Activated CD8-positive, alpha-beta memory T cell treated with anti-CD3 and anti-CD28 coated beads, Interleukin-2, amount 50 U/mL, for 24 hours (primary cell): ENCODE results near the gene CMKLR1.

Experiments used
- DNase-seq: peaks from one replicate; pipeline ENCODE4 v3.0.0-alpha.2; 2020; ENCODE audit errors: extremely low read depth

Gene CMKLR1

DNA sequence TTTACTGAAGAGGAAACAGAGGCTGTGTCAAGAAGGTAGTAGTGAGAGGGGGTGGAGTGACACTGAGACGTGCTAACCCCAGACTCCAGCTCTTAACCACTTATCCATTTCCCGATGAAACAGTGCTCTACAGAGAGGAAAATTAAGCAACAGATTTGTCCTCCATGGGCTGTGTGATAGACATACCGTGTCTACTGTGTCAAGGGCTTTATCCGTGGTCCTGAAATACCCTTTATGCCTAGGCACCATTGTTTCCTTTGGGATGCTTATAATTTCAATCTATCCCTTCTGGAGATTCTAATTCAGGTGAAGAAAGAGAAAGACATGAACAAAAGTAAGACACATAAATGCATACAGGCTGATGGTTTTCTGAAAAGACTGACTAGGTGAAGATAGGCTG is 71.7 kb downstream of the CMKLR1 start:
- no peak for DNase-seq

GRCh38 chr12:108266131-108266530 is 73.0 kb downstream of the CMKLR1 start:
- DNase-seq = no peak

- DNase-seq = no peak
These were observed 73.6 kb downstream of the CMKLR1 start for GRCh38 chr12:108265505-108265904.

DNA sequence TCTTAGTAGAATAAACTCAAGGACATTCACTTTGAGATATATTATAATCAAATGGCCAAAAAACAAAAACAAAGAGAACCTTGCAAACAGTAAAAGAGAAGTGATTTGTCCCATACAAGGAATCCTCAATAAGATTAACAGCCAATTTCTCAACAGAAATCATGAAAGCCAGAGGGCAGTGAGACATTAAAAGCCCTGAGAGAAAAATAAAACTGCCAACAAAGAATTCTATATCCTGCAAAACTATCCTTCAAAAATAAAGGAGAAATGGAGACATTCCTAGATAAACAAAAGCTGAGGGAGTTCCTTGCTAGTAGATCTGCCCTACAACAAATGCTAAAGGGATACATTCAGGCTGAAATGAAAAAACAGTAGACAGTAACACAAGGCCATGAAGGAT is 78.1 kb downstream of the CMKLR1 start:
- no peak for DNase-seq

DNA sequence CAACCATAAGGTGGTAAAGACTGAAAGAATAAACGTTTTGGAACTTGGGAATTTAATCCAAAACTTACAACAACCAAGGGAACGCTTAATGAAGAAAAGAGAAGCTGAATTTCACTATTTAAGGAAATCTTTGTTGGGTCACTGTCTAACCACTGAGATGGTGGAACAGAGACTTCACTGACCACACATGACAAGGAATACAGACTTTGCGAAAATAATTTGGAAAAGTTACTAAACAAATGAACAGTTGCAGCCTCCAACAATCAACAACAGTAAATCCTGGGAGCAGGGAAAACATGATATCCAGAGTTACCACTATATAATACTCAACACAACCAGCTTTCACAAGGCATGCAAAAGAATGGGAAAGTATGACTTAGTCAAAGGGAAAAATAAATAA is 79.1 kb downstream of the CMKLR1 start:
- DNase-seq = no peak

DNA sequence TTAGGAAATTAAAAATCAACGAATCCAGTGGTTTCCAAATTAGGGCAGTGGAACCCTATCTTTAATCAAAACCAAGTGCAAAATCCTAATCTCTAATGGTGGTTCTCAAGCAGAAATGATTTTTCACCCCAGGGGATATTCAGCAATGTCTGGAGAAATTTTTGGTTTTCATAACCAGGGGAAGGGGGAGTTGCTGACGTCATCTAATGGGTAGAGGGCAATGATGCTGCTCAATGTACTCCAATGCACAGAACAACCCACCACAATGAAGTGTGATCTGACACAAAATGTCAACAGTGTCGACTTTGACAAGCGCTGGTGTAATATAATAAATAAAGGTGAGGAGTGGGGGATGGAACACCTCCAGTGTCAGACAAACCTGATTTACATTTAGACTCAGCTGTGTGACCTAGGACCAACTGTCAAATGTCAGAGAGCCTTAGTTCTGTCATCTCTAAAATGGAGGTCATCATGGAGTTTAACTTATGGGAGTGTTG is 81.5 kb downstream of the CMKLR1 start:
- DNase-seq = no peak

DNA sequence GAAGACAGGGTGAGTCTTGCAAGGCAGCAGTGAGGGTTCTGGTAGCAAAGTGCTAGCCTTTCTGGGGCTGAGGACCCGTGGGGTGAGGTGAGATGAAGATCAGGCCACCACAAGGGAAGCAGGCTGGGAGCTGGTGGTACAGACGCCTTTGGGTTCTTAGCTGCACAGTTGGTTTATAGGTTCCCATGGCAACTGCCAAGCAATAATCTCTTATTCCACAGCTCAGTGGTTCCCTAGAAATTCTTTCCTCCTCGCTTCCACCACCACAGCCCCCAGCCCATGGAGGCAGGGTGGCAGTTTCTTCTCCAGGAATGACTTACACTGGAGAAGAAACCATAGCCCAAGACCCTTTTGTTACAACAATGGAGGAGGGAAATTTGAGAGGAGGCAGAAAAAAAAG is 82.1 kb downstream of the CMKLR1 start:
- DNase-seq = no peak

DNA sequence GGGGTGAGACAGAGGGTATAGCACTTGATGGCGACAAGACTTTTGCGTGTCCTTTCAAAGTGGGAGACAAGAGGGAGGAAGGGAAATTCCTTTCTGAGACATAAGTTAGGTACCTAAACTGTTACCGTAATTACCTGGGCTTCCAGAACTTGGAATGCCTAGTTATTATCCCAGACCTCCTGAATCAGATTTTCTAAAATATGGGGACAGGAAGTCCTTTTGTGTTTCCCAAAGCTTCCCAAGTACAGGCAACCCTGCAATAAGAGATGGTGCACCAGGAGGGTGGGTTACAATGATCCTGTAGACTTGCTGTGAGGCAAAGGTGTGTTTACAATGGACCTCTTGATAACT is 83.9 kb downstream of the CMKLR1 start:
- no peak for DNase-seq

GRCh38 chr12:108254517-108255251 is 84.4 kb downstream of the CMKLR1 start:
- no peak for DNase-seq

DNA sequence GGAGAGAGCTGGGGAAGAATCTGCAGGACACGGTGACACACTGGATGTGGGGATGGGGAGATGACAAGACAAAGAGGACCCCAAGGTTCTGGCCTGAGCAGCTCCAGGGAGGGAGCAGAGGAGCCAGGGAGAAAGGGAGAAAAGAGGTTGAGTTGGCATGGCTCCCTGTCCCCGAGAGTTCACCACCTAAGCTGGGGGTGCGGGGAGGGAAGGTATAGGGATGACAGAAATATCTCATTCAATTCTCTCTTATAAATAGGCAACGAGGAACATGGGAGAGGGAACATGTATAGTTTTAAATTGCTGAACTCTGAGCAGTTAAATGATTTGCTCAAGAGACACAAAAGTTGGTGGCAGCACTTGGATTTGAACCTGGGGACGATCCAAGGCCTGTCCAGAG is 85.1 kb downstream of the CMKLR1 start:
- no peak for DNase-seq

GRCh38 chr12:108253540-108253939 is 85.6 kb downstream of the CMKLR1 start:
- no peak for DNase-seq

DNA sequence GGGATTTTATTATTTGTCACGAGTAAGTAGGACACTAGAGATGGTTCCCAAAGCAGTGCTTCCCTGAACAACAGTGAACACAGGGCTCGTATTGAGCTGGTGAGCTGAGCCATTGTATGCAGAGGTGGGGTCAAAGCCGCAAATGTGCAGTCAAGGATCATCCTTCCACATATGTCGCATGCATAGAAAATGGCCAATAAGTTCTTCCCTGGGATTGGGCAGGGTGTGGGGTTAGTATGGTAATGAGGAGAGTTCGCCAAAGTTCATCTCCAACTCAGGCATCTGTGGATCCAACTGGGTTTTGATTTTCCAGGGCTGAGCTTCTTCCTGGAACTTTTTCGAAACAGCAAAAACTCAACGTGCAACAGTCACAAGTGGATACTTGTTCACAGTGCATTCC is 86.6 kb downstream of the CMKLR1 start:
- no peak for DNase-seq

DNA sequence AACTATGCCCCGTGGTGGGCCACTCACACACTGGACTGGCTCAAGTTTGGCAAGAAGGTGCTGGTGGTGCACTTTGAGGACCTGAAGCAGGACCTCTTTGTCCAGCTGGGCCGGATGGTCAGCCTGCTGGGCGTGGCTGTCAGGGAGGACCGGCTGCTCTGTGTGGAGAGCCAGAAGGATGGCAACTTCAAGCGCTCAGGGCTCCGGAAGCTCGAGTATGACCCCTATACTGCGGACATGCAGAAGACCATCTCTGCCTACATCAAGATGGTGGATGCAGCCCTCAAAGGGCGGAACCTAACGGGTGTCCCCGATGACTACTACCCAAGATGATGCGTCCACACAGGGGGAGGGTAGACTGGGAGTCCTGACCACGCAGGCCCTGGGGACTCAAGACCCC is 91.1 kb downstream of the CMKLR1 start:
- no peak for DNase-seq

DNA sequence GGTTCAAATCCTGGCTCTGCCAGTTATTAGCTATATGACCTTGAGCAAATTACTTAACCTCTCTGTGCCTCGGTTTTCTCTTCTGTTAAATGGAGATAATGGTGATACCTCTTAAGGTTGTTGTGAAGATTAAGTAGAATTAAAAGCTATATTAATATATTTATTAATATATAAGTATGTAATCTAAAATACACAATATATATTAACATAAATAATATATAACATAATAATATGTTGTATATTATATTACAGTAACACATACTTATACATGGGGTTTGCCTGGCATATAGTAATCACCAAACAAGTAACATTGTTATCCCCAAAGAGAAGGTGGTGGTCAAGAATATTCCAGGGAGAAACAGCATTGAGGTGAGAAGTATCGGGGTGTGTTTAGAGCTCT is 92.0 kb downstream of the CMKLR1 start:
- DNase-seq = no peak

DNA sequence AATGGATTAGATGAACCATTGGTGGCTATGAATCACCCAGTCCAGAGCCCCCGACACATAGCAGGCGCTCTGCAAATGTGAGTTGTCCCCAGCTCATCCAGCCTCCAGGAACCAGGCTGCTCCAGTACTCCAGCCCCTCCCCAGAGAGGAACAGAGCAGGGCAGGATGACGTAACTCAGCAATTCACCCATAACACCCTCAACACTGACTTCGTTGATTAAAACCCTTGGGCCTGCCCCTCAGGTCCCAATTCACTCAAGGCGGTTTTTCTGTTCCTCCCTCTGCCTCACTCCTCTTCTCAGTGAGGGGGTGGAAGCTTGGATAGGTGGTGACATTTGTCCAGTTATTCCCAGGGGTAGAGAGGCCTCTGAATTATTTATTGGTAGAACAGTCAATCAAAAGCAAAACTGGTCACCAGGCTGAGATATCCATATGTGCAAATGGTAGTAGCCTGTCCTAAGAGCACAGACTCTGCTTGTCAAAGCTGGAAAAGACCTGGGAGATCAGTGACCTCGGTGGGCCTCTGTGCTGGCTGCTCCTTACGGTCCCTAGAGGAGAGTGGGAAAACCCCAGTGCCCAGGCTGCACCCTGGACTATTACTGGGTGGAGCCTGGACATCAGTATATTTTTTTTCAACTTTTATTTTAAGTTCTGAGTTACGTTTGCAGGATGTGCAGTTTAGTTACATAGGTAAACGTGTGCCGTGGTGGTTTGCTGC is 97.0 kb downstream of the CMKLR1 start:
- no peak for DNase-seq

DNA sequence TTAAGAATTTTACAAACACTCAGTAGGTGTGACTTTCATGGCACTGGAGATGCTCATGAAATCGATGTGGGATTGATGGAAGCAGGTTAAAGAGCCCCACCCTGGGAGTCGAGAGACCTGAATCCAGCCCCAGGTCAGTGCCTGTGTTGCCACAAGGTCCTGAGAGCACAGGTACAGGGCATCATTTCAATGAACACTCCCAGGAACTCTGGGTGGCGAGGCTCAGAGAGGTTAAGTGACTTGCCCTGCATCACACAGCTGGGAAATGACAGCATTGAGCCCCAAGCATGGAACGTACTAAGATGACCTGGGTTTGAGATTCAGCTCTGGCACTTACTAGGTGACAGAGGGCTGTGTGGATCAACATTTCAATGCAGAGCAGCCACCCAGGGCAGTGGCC is 98.2 kb downstream of the CMKLR1 start:
- DNase-seq = no peak

- no peak for DNase-seq
These were observed 98.9 kb downstream of the CMKLR1 start for GRCh38 chr12:108240027-108240785.

- no peak for DNase-seq
These were observed 99.7 kb downstream of the CMKLR1 start for GRCh38 chr12:108239378-108239777.

- no peak for DNase-seq
These were observed 100.6 kb downstream of the CMKLR1 start for GRCh38 chr12:108238474-108238873.
